Tibial artery (tissue), 4 donors: ENCODE data around the gene PDCL2.
A peak's percentile ranks its signal among the peaks of the same experiment; 100 is the strongest.

Experiments
- DNase-seq, 2 donors: peaks; one replicate each; pipeline ENCODE4 v3.0.0-alpha.2; 2019
- H3K27ac ChIP-seq, 2 donors: fragments of 200-600 bp; sonication (generic) in 1 of 2; 1 replicate in 1 of 2; 2 replicates in 1 of 2; pipeline ENCODE4 v1.5.1; 2018 to 2019; ENCODE audit warnings: mild to moderate bottlenecking in 1 of 2
- H3K27me3 ChIP-seq, 2 donors: fragments of 200-600 bp; sonication (generic) in 1 of 2; one replicate each; pipeline versions ENCODE4 v1.5.1 to v1.6.0; 2016 to 2019
- H3K36me3 ChIP-seq, 3 donors: fragments of 200-600 bp; sonication (generic) in 2 of 3; one replicate each; pipeline ENCODE4 v1.5.1; 2016 to 2019; ENCODE audit warnings: mild to moderate bottlenecking in 2 of 3
- H3K4me1 ChIP-seq, 4 donors: fragments of 200-600 bp; sonication (generic) in 2 of 4; 1 replicate in 3 of 4; 2 replicates in 1 of 4; pipeline ENCODE4 v1.5.1; 2016 to 2019
- H3K4me3 ChIP-seq, 2 donors: fragments of 200-600 bp; sonication (generic) in 1 of 2; 1 replicate in 1 of 2; 2 replicates in 1 of 2; pipeline ENCODE4 v1.5.1; 2018 to 2019; ENCODE audit warnings: mild to moderate bottlenecking in 2 of 2
- H3K9me3 ChIP-seq, 3 donors: fragments of 200-600 bp; sonication (generic) in 1 of 3; one replicate each; pipeline ENCODE4 v1.5.1; 2016 to 2019
- CTCF ChIP-seq, 2 experiments: fragments of 200-600 bp in 1 of 2; fragments of 450-650 bp in 1 of 2; IDR thresholded peaks; one replicate each; pipeline ENCODE4 v1.5.1; 2017 to 2019; ENCODE audit warnings: antibody characterized with exemption in 2 of 2, mild to moderate bottlenecking in 1 of 2, moderate library complexity in 1 of 2
- intact Hi-C: fragments of 100-400 bp; cut with DNase I; formaldehyde crosslinking; loops from one replicate; pipeline ENCODE4 v1.15.0; 2023; ENCODE audit warnings: low total_unique reads

PDCL2 gene

GRCh38 chr4:55547918-55548317 lies 44.1 kb downstream of the PDCL2 start:
- intact Hi-C loops, result loop anchor here (5.0 kb wide), 3 partner anchors 151 to 304 kb away; partner anchors contain the start of genes EXOC1, SRD5A3 and TMEM165
- no peak for DNase-seq
- TF ChIP-seq CTCF (IDR thresholded peaks at IDR 0.05), result no peak
- Histone ChIP-seq H3K9me3 (no peaks in the 10 kb centered on the region), H3K27me3 (no peaks in the 10 kb centered on the region), H3K4me3 (peak overlapping the region; percentile 61 to 98), H3K27ac (peak overlapping the region; percentile 88 to 100), H3K36me3 (no peaks in the 10 kb centered on the region), H3K4me1 (peaks cover 0 to 19% (median 6%) of the 10 kb centered on the region in 4 donors)

- DNase-seq, result no peak
- intact Hi-C loops, result loop anchor here (5.0 kb wide), 3 partner anchors 150 to 305 kb away; partner anchors contain the start of genes EXOC1, SRD5A3 and TMEM165
- H3K27ac ChIP-seq, result peak overlapping the region; percentile 88 to 100
- H3K27me3 ChIP-seq, result no peaks in the 10 kb centered on the region
- H3K4me3 ChIP-seq, result peak overlapping the region; percentile 61 to 98
- no peak for TF ChIP-seq CTCF (IDR thresholded peaks at IDR 0.05)
- H3K36me3 ChIP-seq, result no peaks in the 10 kb centered on the region
- no peaks in the 10 kb centered on the region for H3K9me3 ChIP-seq
- peaks cover 0 to 19% (median 6%) of the 10 kb centered on the region in 4 donors for H3K4me1 ChIP-seq
Measured at GRCh38 chr4:55547466-55547770, 44.6 kb downstream of the PDCL2 start.

- intact Hi-C loops, result loop anchor here (5.0 kb wide), 3 partner anchors 150 to 305 kb away; partner anchors contain the start of genes EXOC1, SRD5A3 and TMEM165
- peak; percentile 58 for TF ChIP-seq CTCF (IDR thresholded peaks at IDR 0.05)
- Histone ChIP-seq H3K4me1 (peaks cover 0 to 19% (median 6%) of the 10 kb centered on the region in 4 donors), H3K36me3 (no peaks in the 10 kb centered on the region), H3K27me3 (no peaks in the 10 kb centered on the region), H3K9me3 (no peaks in the 10 kb centered on the region), H3K27ac (peak within 1 kb of the TSS; percentile 88 to 100), H3K4me3 (peak within 1 kb of the TSS; percentile 61 to 98)
- DNase-seq, result peak; percentile 79 to 90
Measured at GRCh38 chr4:55546756-55547465, 45.1 kb downstream of the PDCL2 start, which contains the start of gene CLOCK. TSS of gene CLOCK (minus strand) at chr4:55546909. CDS start at chr4:55482785, 64,124 bp downstream.

GRCh38 chr4:55546506-55546755 lies 45.6 kb downstream of the PDCL2 start:
- H3K36me3 ChIP-seq, result no peaks in the 10 kb centered on the region
- peak overlapping the region; percentile 88 to 100 for H3K27ac ChIP-seq
- H3K27me3 ChIP-seq, result no peaks in the 10 kb centered on the region
- TF ChIP-seq CTCF (IDR thresholded peaks at IDR 0.05), result no peak
- no peak for DNase-seq
- peak overlapping the region; percentile 61 to 98 for H3K4me3 ChIP-seq
- intact Hi-C loops, result loop anchor here (5.0 kb wide), 3 partner anchors 149 to 306 kb away; partner anchors contain the start of genes EXOC1, SRD5A3 and TMEM165
- peaks cover 0 to 19% (median 6%) of the 10 kb centered on the region in 4 donors for H3K4me1 ChIP-seq
- H3K9me3 ChIP-seq, result no peaks in the 10 kb centered on the region

GRCh38 chr4:55545641-55546505 lies 46.2 kb downstream of the PDCL2 start:
- Histone ChIP-seq H3K9me3 (no peaks in the 10 kb centered on the region), H3K4me1 (peaks cover 0 to 19% (median 6%) of the 10 kb centered on the region in 4 donors), H3K27ac (peak overlapping the region; percentile 88 to 100), H3K4me3 (peak overlapping the region; percentile 61 to 98), H3K27me3 (no peaks in the 10 kb centered on the region), H3K36me3 (no peaks in the 10 kb centered on the region)
- peak; percentile 74 to 89 for DNase-seq
- no peak for TF ChIP-seq CTCF (IDR thresholded peaks at IDR 0.05)
- intact Hi-C loops, result loop anchor here (5.0 kb wide), 3 partner anchors 149 to 306 kb away; partner anchors contain the start of genes EXOC1, SRD5A3 and TMEM165
